ENCODE data around the gene UACA.

Gene UACA

DNA sequence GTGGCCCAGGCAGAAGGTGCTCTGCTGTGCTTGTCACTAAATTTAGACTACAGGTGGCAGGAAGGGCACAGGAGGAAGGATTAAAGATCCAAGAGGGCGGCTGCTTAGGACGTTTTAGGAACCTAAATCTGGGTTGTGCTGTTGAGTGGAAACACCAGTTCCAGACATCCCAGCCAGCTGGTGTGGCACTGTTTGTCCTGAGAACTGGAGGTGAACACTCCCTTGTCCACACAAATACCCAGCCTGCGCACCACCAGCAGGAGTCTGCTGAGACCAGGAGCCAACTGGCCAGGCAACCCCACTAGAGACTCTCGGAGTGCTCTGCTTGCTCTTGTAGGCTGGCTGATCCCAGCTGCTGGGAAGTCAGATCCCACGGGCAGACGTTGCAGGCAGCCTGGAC is 30.3 kb upstream of the UACA start:
- H3K27ac ChIP-seq = no peak overlapping the region
- POLR2A ChIA-PET (ENCODE audit: low non-redundant PET) = no interaction called here
- DNase-seq (ENCODE audit: low spot score) = no peak
- TF ChIP-seq, protein P1, sequence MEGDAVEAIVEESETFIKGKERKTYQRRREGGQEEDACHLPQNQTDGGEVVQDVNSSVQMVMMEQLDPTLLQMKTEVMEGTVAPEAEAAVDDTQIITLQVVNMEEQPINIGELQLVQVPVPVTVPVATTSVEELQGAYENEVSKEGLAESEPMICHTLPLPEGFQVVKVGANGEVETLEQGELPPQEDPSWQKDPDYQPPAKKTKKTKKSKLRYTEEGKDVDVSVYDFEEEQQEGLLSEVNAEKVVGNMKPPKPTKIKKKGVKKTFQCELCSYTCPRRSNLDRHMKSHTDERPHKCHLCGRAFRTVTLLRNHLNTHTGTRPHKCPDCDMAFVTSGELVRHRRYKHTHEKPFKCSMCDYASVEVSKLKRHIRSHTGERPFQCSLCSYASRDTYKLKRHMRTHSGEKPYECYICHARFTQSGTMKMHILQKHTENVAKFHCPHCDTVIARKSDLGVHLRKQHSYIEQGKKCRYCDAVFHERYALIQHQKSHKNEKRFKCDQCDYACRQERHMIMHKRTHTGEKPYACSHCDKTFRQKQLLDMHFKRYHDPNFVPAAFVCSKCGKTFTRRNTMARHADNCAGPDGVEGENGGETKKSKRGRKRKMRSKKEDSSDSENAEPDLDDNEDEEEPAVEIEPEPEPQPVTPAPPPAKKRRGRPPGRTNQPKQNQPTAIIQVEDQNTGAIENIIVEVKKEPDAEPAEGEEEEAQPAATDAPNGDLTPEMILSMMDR (conservative IDR thresholded peaks at IDR 0.05; ENCODE audit: low read depth) = no peak
- CTCF ChIA-PET = interaction anchor here (0.8 kb wide), 1 partner anchor 16 kb away, joined by 4 read pairs; no protein-coding TSS in a partner anchor

DNA sequence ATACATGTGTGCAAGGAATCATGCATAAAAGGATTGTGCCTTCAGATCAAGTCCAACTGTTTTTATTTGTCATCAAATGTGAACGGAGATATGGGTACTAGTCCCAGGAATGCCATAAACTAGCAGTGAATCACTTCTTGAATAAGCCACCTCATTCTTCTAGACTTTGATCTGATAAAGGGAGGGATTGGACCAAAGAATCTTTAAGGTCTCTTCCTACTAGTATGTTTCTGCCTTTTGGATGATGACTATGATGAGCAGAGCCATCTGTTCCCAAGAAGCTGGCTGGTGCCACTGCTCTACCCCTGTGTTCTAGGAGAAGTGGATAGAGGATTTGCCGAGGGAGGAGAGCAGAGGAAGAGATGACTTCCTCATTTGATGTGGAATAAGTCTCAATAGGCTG is 28.8 kb upstream of the UACA start:
- ChIA-PET CTCF (interaction anchor here (0.6 kb wide), 1 partner anchor 34 kb away, joined by 3 read pairs; no protein-coding TSS in a partner anchor), POLR2A (ENCODE audit: low non-redundant PET) (no interaction called here)
- DNase-seq (ENCODE audit: low spot score) = no peak
- H3K27ac ChIP-seq = no peak overlapping the region
- TF ChIP-seq, protein P1 (conservative IDR thresholded peaks at IDR 0.05; ENCODE audit: low read depth) = no peak

DNA sequence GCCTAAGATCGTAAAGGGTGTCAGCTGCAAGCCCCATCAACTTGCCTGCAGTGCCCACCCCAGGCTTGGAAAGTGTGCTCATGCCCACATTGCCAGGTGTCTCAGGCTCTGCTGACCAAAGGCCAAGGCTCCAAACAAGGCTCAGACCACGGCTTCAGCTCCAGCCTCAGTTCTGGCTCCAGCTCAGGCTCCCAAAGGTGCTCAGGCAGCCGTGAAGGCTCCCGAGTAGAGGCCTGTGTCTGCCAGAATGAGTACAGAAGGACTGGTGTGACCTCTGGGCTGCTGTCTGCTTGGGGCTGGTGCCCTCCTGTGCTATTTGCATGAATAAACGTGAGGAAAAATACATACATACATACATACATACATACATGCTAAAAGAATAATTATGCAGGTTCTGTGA is 27.9 kb upstream of the UACA start:
- TF ChIP-seq, protein P1 (conservative IDR thresholded peaks at IDR 0.05; ENCODE audit: low read depth) = no peak
- ChIA-PET CTCF (interaction anchor here (0.6 kb wide), 1 partner anchor 10 kb away, joined by 3 read pairs; no protein-coding TSS in a partner anchor), POLR2A (ENCODE audit: low non-redundant PET) (no interaction called here)
- no peak overlapping the region for H3K27ac ChIP-seq
- no peak for DNase-seq (ENCODE audit: low spot score)

DNA sequence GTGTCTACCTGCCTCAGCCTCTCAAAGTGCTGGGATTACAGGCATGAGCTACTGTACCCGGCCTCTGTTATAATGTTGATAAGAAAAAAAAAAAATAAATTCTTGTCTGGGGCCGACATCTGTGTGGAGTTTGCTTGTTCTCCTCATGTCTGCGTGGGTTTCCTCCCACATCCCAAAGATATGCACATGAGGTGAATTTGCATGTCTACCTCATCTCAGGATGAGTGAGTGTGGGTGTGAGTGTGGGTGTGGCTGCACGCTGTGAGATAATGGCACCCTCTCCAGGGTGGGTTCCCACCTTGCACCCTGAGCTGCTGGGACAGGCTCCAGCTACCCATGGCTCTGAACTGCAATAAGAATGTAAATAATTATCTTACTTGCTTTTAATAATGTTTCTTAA is 25.9 kb upstream of the UACA start:
- ChIA-PET CTCF (no interaction called here), POLR2A (ENCODE audit: low non-redundant PET) (no interaction called here)
- TF ChIP-seq, protein P1 (conservative IDR thresholded peaks at IDR 0.05; ENCODE audit: low read depth) = no peak
- H3K27ac ChIP-seq = no peak overlapping the region
- DNase-seq (ENCODE audit: low spot score) = no peak

- H3K27ac ChIP-seq = no peak overlapping the region
- TF ChIP-seq, protein P1 (conservative IDR thresholded peaks at IDR 0.05; ENCODE audit: low read depth) = no peak
- ChIA-PET CTCF (interaction anchor here (0.6 kb wide), 1 partner anchor 19 kb away, joined by 3 read pairs; no protein-coding TSS in a partner anchor), POLR2A (ENCODE audit: low non-redundant PET) (no interaction called here)
- DNase-seq (ENCODE audit: low spot score) = no peak
Observed at GRCh38 chr15:70788114-70789049, 25.0 kb upstream of the UACA start.

GRCh38 chr15:70786996-70787395 is 23.6 kb upstream of the UACA start:
- H3K27ac ChIP-seq = no peak overlapping the region
- CTCF ChIA-PET = interaction anchor here (0.7 kb wide), 1 partner anchor 144 kb away, joined by 4 read pairs; no protein-coding TSS in a partner anchor
- DNase-seq (ENCODE audit: low spot score) = no peak
- TF ChIP-seq, protein P1 (conservative IDR thresholded peaks at IDR 0.05; ENCODE audit: low read depth) = no peak
- POLR2A ChIA-PET (ENCODE audit: low non-redundant PET) = no interaction called here
